K562 (cell line): ENCODE measurements around the gene SLC44A2. TPM values are rescaled to one million over a fixed set of nuclear protein-coding genes. Genes with fewer than 3 reads are reported as not detected.

ENCODE experiments used
- ARID3A ChIP-seq: IDR thresholded peaks from 2 replicates; pipeline ENCODE4 v1.6.1; 2012; ENCODE audit warnings: low read depth, low read length, improper control_type of control experiment, borderline replicate concordance
- ATF7 ChIP-seq: fragments of 450-650 bp; IDR thresholded peaks from 2 replicates; pipeline ENCODE4 v1.7.1; 2014; ENCODE audit warnings: mild to moderate bottlenecking, moderate library complexity
- CBFB ChIP-seq: sonication (generic); formaldehyde crosslinking; IDR thresholded peaks from 2 replicates; pipeline ENCODE4 v1.4.0; 2020; ENCODE audit warnings: mild to moderate bottlenecking, missing genetic modification reagents
- CBX3 ChIP-seq, 2 experiments: IDR thresholded peaks; 1 replicate in 1 of 2; 2 replicates in 1 of 2; pipeline ENCODE4 v1.6.1; 2012; ENCODE audit warnings: inconsistent platforms in 2 of 2, low read length in 2 of 2, borderline replicate concordance in 1 of 2, control low read depth in 1 of 2
- CGGBP1 ChIP-seq: fragments of 250-450 bp; sonication (Bioruptor Pico); IDR thresholded peaks from 2 replicates; pipeline ENCODE4 v1.9.0; 2021; ENCODE audit warnings: mild to moderate bottlenecking
- CTBP1 ChIP-seq: fragments of 450-650 bp; IDR thresholded peaks from 2 replicates; pipeline ENCODE4 v1.6.1; 2016; ENCODE audit warnings: borderline replicate concordance
- DLX4 ChIP-seq: fragments of 250-450 bp; sonication (Bioruptor Pico); IDR thresholded peaks from 2 replicates; pipeline ENCODE4 v1.6.1; 2021; ENCODE audit warnings: mild to moderate bottlenecking
- GATA2 ChIP-seq: sonication (generic); formaldehyde crosslinking; IDR thresholded peaks from 2 replicates; pipeline ENCODE4 v1.4.0; 2020; ENCODE audit warnings: mild to moderate bottlenecking, missing genetic modification reagents
- HIVEP1 ChIP-seq: fragments of 250-450 bp; sonication (Bioruptor Pico); IDR thresholded peaks from 2 replicates; pipeline ENCODE4 v1.4.0; 2020; ENCODE audit warnings: mild to moderate bottlenecking
- KAT2B ChIP-seq: IDR thresholded peaks from one replicate; pipeline ENCODE4 v1.6.1; 2012; ENCODE audit warnings: low read depth, mild to moderate bottlenecking, control low read depth, inconsistent platforms, low read length, moderate library complexity
- MCM7 ChIP-seq, 2 experiments: fragments of 450-650 bp; IDR thresholded peaks; 2 replicates each; pipeline ENCODE4 v1.6.1; 2016 to 2018
- RBFOX2 ChIP-seq: fragments of 200-400 bp; formaldehyde crosslinking; IDR thresholded peaks from 2 replicates; pipeline ENCODE4 v1.6.1; 2017; ENCODE audit warnings: low read depth, mild to moderate bottlenecking, low read length, moderate library complexity
- RCOR1 ChIP-seq, 2 experiments: IDR thresholded peaks; 2 replicates each; pipeline ENCODE4 v1.6.1; 2012; ENCODE audit warnings: low read depth in 2 of 2, low read length in 2 of 2, borderline replicate concordance in 1 of 2, improper control_type of control experiment in 1 of 2
- SRSF3 ChIP-seq: fragments of 200-400 bp; formaldehyde crosslinking; IDR thresholded peaks from 2 replicates; pipeline ENCODE4 v1.6.1; 2016; ENCODE audit warnings: mild to moderate bottlenecking, low read length, moderate library complexity; ENCODE audit not compliant: insufficient read depth
- STAT5B ChIP-seq: fragments of 250-450 bp; sonication (Bioruptor Pico); IDR thresholded peaks from 2 replicates; pipeline ENCODE4 v1.8.0; 2021; ENCODE audit warnings: mild to moderate bottlenecking, inconsistent platforms
- TCFL5 ChIP-seq: fragments of 250-450 bp; sonication (Bioruptor Pico); conservative IDR thresholded peaks from 2 replicates; pipeline ENCODE4 v1.6.1; 2021; ENCODE audit warnings: mild to moderate bottlenecking, moderate library complexity, matching md5 sums
- THRAP3 ChIP-seq: fragments of 450-650 bp; IDR thresholded peaks from 2 replicates; pipeline ENCODE4 v1.6.1; 2016; ENCODE audit warnings: mild to moderate bottlenecking, inconsistent platforms, borderline replicate concordance
- ZBTB43 ChIP-seq: sonication (generic); formaldehyde crosslinking; IDR thresholded peaks from 2 replicates; pipeline ENCODE4 v1.8.0; 2023; ENCODE audit warnings: mild to moderate bottlenecking, missing genetic modification reagents
- ZFP1 ChIP-seq: fragments of 450-650 bp; formaldehyde crosslinking; IDR thresholded peaks from 2 replicates; pipeline ENCODE4 v1.4.0; 2020; ENCODE audit warnings: mild to moderate bottlenecking, mixed read lengths
- ZHX1 ChIP-seq: fragments of 150-350 bp; conservative IDR thresholded peaks from 2 replicates; pipeline ENCODE4 v1.6.1; 2014; ENCODE audit warnings: low read length
- ZNF175 ChIP-seq: fragments of 200-800 bp; sonication (Bioruptor generic); IDR thresholded peaks from 2 replicates; pipeline ENCODE4 v1.6.1; 2016; ENCODE audit warnings: low read depth, mild to moderate bottlenecking, missing genetic modification characterization, missing compliant biosample characterization
- ZNF436 ChIP-seq: fragments of 250-450, 450-650 bp; sonication (Bioruptor Pico); formaldehyde crosslinking; IDR thresholded peaks from 2 replicates; pipeline ENCODE4 v1.7.0; 2020; ENCODE audit warnings: mild to moderate bottlenecking
- ZNF707 ChIP-seq: fragments of 250-450 bp; sonication (Bioruptor Pico); conservative IDR thresholded peaks from 2 replicates; pipeline ENCODE4 v1.8.0; 2022; ENCODE audit warnings: inconsistent platforms, mild to moderate bottlenecking, moderate library complexity
- polyA plus RNA-seq, 8 experiments: library from polyadenylated mRNA; depleted of rRNA in 4 of 8; stranded (reverse) in 5 of 8; unstranded in 3 of 8; fragments of >200 nt; fragmentation: Nextera tagmentation in 2 of 8; fragmentation: Illumina TruSeq in 1 of 8; extraction: Ambion mirVana in 2 of 8; extraction: Trizol in 1 of 8; gene quantifications; 2 replicates each; pipeline versions ENCODE4 v1.2.1 to v1.2.3, GENCODE V29; 2011 to 2014; ENCODE audit warnings: inconsistent platforms in 1 of 8, missing spikeins in 1 of 8
- total RNA-seq, 7 experiments: library from RNA; depleted of rRNA in 6 of 7; stranded (reverse); fragments of >200 nt in 6 of 7; fragmentation: Illumina TruSeq in 2 of 7; extraction: Trizol in 2 of 7; gene quantifications; 2 replicates each; pipeline versions ENCODE4 v1.2.1 to v1.2.3, GENCODE V29; 2011 to 2021; ENCODE audit warnings: low replicate concordance in 1 of 7

The SLC44A2 gene
- total and polyA plus RNA-seq, 9 of the 15 experiments (the other 6 are each of a cell fraction or from before 2014, with no cell fraction given): 1.1 to 34.2 (median 8.1) TPM

GRCh38 chr19:10580979-10581631, 44.2 kb upstream of the SLC44A2 start (continued):
- TF ChIP-seq ZBTB43 (CRISPR knock-in tag) (no peak), RCOR1 (IDR thresholded peaks at IDR 0.05; ENCODE audit: borderline replicate concordance in 1 of 2, low read depth in 2 of 2, low read length in 2 of 2) (peak; percentile 37 to 82; a peak in 3 of 4 replicates), ZNF436 (CRISPR knock-in tag) (no peak), SRSF3 (no peak), CTBP1 (no peak), ZNF707 (CRISPR knock-in tag) (no peak), STAT5B (no peak), ZNF175 (no peak), CBX3 (IDR thresholded peaks at IDR 0.05; ENCODE audit: borderline replicate concordance in 1 of 2, low read length in 2 of 2) (no peak), ZHX1 (0 out of 2 replicates have a peak, but pooled peaks have one; percentile 37), ATF7 (0 out of 2 replicates have a peak, but pooled peaks have one; percentile 12), ARID3A (peak; percentile 41; the same call in 1 of the 2 replicates), GATA2 (no peak), KAT2B (no peak), TCFL5 (no peak), DLX4 (no peak), THRAP3 (no peak), MCM7 (IDR thresholded peaks at IDR 0.05) (no peak), CGGBP1 (CRISPR knock-in tag) (no peak), RBFOX2 (no peak), CBFB (no peak), HIVEP1 (CRISPR knock-in tag) (no peak), ZFP1 (CRISPR knock-in tag) (no peak)
